Spleen (tissue), 11 donors: ENCODE results near the gene MCM8. TPM values are rescaled to one million over a fixed set of nuclear protein-coding genes. Genes with fewer than 3 reads are reported as not detected.

ENCODE experiments used
- DNase-seq: peaks from one replicate; pipeline ENCODE4 v3.0.0-alpha.2; 2020
- H3K27ac ChIP-seq, 8 donors: fragments of 200-600 bp; sonication (generic) in 7 of 8; 1 replicate in 4 of 8; 2 replicates in 4 of 8; pipeline versions ENCODE4 v1.5.0 to v1.8.0; 2016 to 2021; ENCODE audit warnings: inconsistent platforms in 4 of 8, mild to moderate bottlenecking in 4 of 8, moderate library complexity in 1 of 8
- H3K27me3 ChIP-seq, 7 donors: fragments of 200-600 bp; sonication (generic) in 6 of 7; replicated peaks in 1 of 7; 1 replicate in 4 of 7; 2 replicates in 3 of 7; pipeline versions ENCODE4 v1.5.0 to v1.8.0; 2016 to 2021; ENCODE audit warnings: inconsistent platforms in 3 of 7, mild to moderate bottlenecking in 1 of 7
- H3K36me3 ChIP-seq, 6 donors: fragments of 200-600 bp; sonication (generic) in 5 of 6; 1 replicate in 4 of 6; 2 replicates in 2 of 6; pipeline versions ENCODE4 v1.5.0 to v1.8.0; 2016 to 2021; ENCODE audit warnings: inconsistent platforms in 2 of 6
- H3K4me1 ChIP-seq, 6 donors: fragments of 200-600 bp; sonication (generic) in 5 of 6; 1 replicate in 3 of 6; 2 replicates in 3 of 6; pipeline versions ENCODE4 v1.5.0 to v1.8.0; 2016 to 2021; ENCODE audit warnings: inconsistent platforms in 3 of 6
- H3K4me3 ChIP-seq, 8 donors: fragments of 200-600 bp; sonication (generic) in 7 of 8; 1 replicate in 4 of 8; 2 replicates in 4 of 8; pipeline versions ENCODE4 v1.5.0 to v1.8.0; 2016 to 2021; ENCODE audit warnings: inconsistent platforms in 4 of 8, mild to moderate bottlenecking in 4 of 8, moderate library complexity in 2 of 8
- H3K9me3 ChIP-seq, 8 donors: fragments of 200-600 bp; sonication (generic) in 7 of 8; 1 replicate in 4 of 8; 2 replicates in 4 of 8; pipeline versions ENCODE4 v1.5.0 to v1.8.0; 2016 to 2021; ENCODE audit warnings: inconsistent platforms in 4 of 8
- CTCF ChIP-seq, 11 experiments: fragments of 200-600 bp in 7 of 11; fragments of 450-650 bp in 4 of 11; sonication (generic) in 4 of 11; IDR thresholded peaks in 8 of 11; conservative IDR thresholded peaks in 3 of 11; 1 replicate in 7 of 11; 2 replicates in 4 of 11; pipeline versions ENCODE4 v1.4.0 to v1.8.0; 2016 to 2021; ENCODE audit warnings: antibody characterized with exemption in 11 of 11, inconsistent platforms in 4 of 11, mild to moderate bottlenecking in 1 of 11
- POLR2A ChIP-seq, 3 donors: fragments of 450-650 bp; IDR thresholded peaks; one replicate each; pipeline ENCODE4 v1.5.1; 2017; ENCODE audit warnings: antibody characterized with exemption in 3 of 3, mild to moderate bottlenecking in 1 of 3
- POLR2AphosphoS5 ChIP-seq, 3 donors: sonication (generic); formaldehyde crosslinking; IDR thresholded peaks; one replicate each; pipeline ENCODE4 v1.5.1; 2017; ENCODE audit warnings: antibody characterized with exemption in 3 of 3
- WGBS, 5 donors: extraction: QIAGEN DNeasy Blood & Tissue Kit in 3 of 5; methylation state at CpG; one replicate each; pipeline versions ENCODE4 v1.1.5 to v1.1.7; 2013 to 2018; 5-methylcytosine and 5-hydroxymethylcytosine counted together
- intact Hi-C: fragments of 100-400 bp; cut with DNase I; formaldehyde crosslinking; loops from one replicate; pipeline ENCODE4 v1.15.0; 2023; ENCODE audit warnings: low total_unique reads
- polyA plus RNA-seq, 3 donors: library from polyadenylated mRNA; stranded (reverse); fragments of 200-250 nt; gene quantifications; one replicate each; pipeline ENCODE4 v1.2.1, GENCODE V29; 2013
- small RNA-seq, 4 donors: library from RNA; depleted of rRNA; stranded (forward); fragments of <200 nt; gene quantifications; one replicate each; pipeline ENCODE3, GENCODE V24; 2016
- total RNA-seq, 7 donors: library from RNA; depleted of rRNA in 3 of 7; stranded (reverse); fragments of >200 nt in 3 of 7; fragmentation: NEBNext Ultra II Directional in 4 of 7; extraction: Animal tissue kit (Norgen Biotek cat#: 25700) in 4 of 7; gene quantifications; one replicate each; pipeline versions ENCODE4 v1.1.0 to v1.2.1, GENCODE V29; 2016 to 2021
- donor health status: healthy with polysubstance abuse.
- donor health status: DM: no; HTN: no; CAD: no; lungs with moderate emphysema.
- donor health status: DM: no; HTN: no; CAD: no.
- donor health status: Bipolar disorder and iron deficiency.
- donor health status: healthy.
- donor health status: DM: no; HTN: no; CAD: no.
- donor health status: DM: yes; HTN: yes; CAD: no.

The MCM8 gene
- total and polyA plus RNA-seq, 10 donors, result 1.7 to 7.9 (median 5.9) TPM

- 83 to 92% (median 90%) methylated on average over 1 to 2 of the region's 2 CpGs for WGBS, 5 donors
- H3K9me3 ChIP-seq, result no peaks in the 10 kb centered on the region
- TF ChIP-seq POLR2AphosphoS5 (IDR thresholded peaks at IDR 0.05) (no peak), POLR2A (IDR thresholded peaks at IDR 0.05) (no peak), CTCF (IDR thresholded peaks at IDR 0.05 in 8 of 11, conservative IDR thresholded peaks at IDR 0.05 in 3 of 11) (no peak)
- H3K27ac ChIP-seq, result no peak overlapping the region
- no peak for DNase-seq
- peaks cover 0 to 36% (median 26%) of the 10 kb centered on the region in 6 donors for H3K36me3 ChIP-seq
- H3K4me3 ChIP-seq, result no peak overlapping the region
- H3K27me3 ChIP-seq, result no peaks in the 10 kb centered on the region
- no peaks in the 10 kb centered on the region for H3K4me1 ChIP-seq
- intact Hi-C loops, result no loop called here
Observed at GRCh38 chr20:6044115-6044514, 93.7 kb downstream of the MCM8 start.

- Histone ChIP-seq H3K4me3 (no peak overlapping the region), H3K27ac (no peak overlapping the region), H3K9me3 (no peaks in the 10 kb centered on the region), H3K4me1 (no peaks in the 10 kb centered on the region), H3K27me3 (peaks cover 0 to 4% (median 0%) of the 10 kb centered on the region in 7 donors), H3K36me3 (peaks cover 0 to 21% (median 19%) of the 10 kb centered on the region in 6 donors)
- TF ChIP-seq POLR2A (IDR thresholded peaks at IDR 0.05) (no peak), POLR2AphosphoS5 (IDR thresholded peaks at IDR 0.05) (no peak), CTCF (IDR thresholded peaks at IDR 0.05 in 8 of 11, conservative IDR thresholded peaks at IDR 0.05 in 3 of 11) (no peak)
- intact Hi-C loops, result no loop called here
- no peak for DNase-seq
Observed at GRCh38 chr20:6045566-6045965, 95.1 kb downstream of the MCM8 start.

GRCh38 chr20:6046432-6046831, 96.0 kb downstream of the MCM8 start:
- Histone ChIP-seq H3K27me3 (peaks cover 0 to 13% (median under 1%) of the 10 kb centered on the region in 7 donors), H3K9me3 (no peaks in the 10 kb centered on the region), H3K36me3 (peaks cover 0 to 13% (median 10%) of the 10 kb centered on the region in 6 donors), H3K4me3 (no peak overlapping the region), H3K27ac (no peak overlapping the region), H3K4me1 (no peaks in the 10 kb centered on the region)
- WGBS, 5 donors, result 45 to 67% (median 62%) methylated on average over 1 of the region's 1 CpG
- TF ChIP-seq POLR2AphosphoS5 (IDR thresholded peaks at IDR 0.05), result no peak
- no peak for TF ChIP-seq CTCF (IDR thresholded peaks at IDR 0.05 in 8 of 11, conservative IDR thresholded peaks at IDR 0.05 in 3 of 11)
- no peak for TF ChIP-seq POLR2A (IDR thresholded peaks at IDR 0.05)
- DNase-seq, result no peak
- intact Hi-C loops, result no loop called here

- no peak for DNase-seq
- no peak for TF ChIP-seq POLR2A (IDR thresholded peaks at IDR 0.05)
- TF ChIP-seq POLR2AphosphoS5 (IDR thresholded peaks at IDR 0.05), result no peak
- TF ChIP-seq CTCF (IDR thresholded peaks at IDR 0.05 in 8 of 11, conservative IDR thresholded peaks at IDR 0.05 in 3 of 11), result no peak
- Histone ChIP-seq H3K27ac (no peak overlapping the region), H3K4me3 (no peak overlapping the region), H3K36me3 (no peaks in the 10 kb centered on the region), H3K27me3 (peaks cover 0 to 32% (median 16%) of the 10 kb centered on the region in 7 donors), H3K9me3 (no peaks in the 10 kb centered on the region), H3K4me1 (peaks cover 0 to 15% (median 8%) of the 10 kb centered on the region in 6 donors)
- intact Hi-C loops, result no loop called here
- WGBS, 5 donors, result 84 to 91% (median 87%) methylated on average over 3 of the region's 3 CpGs
Observed at GRCh38 chr20:6048391-6048790, 97.9 kb downstream of the MCM8 start.

Small RNA genes lying within 50 kb of the gene (small RNA-seq; reads per million reads assigned to genes)
- 0 reads per million in 4 donors for gene RF00019
- gene RN7SL498P, result 0 reads per million in 4 donors

Other genes starting within 250 kb of the MCM8 start
- gene SHLD1, start 200.3 kb upstream of the MCM8 start, total RNA-seq, result 10 to 100 TPM in 6 of 7 donors, 1 to 10 TPM in 1; 8.1 to 18.2 (median 11.9) TPM
- gene SHLD1, start 200.3 kb upstream of the MCM8 start, polyA plus RNA-seq, result 10 to 100 TPM; 15.1 to 18.6 (median 17.1) TPM
- gene CHGB, start 39.1 kb upstream of the MCM8 start, total RNA-seq, result under 1 TPM in 2 of 7 donors, not detected in 5; 0.13 to 0.19 TPM
- gene CHGB, start 39.1 kb upstream of the MCM8 start, polyA plus RNA-seq, result under 1 TPM; 0.03 to 0.09 (median 0.07) TPM
- 10 to 100 TPM in 6 of 7 donors, 1 to 10 TPM in 1; 8.5 to 15.2 (median 11.4) TPM for gene TRMT6, start 119 bp upstream of the MCM8 start, total RNA-seq
- gene TRMT6, start 119 bp upstream of the MCM8 start, polyA plus RNA-seq, result 10 to 100 TPM; 10.2 to 12.7 (median 10.4) TPM
- 10 to 100 TPM; 15.6 to 30.5 (median 24.1) TPM for gene CRLS1, start 55.5 kb downstream of the MCM8 start, total RNA-seq
- 10 to 100 TPM; 40.6 to 43.1 (median 41.2) TPM for gene CRLS1, start 55.5 kb downstream of the MCM8 start, polyA plus RNA-seq
- gene LRRN4, start 103.4 kb downstream of the MCM8 start, total RNA-seq, result under 1 TPM in 2 of 7 donors, not detected in 5; 0.13 to 0.18 TPM
- gene LRRN4, start 103.4 kb downstream of the MCM8 start, polyA plus RNA-seq, result not detected
- gene FERMT1, start 172.4 kb downstream of the MCM8 start, total RNA-seq, result 1 to 10 TPM in 2 of 7 donors, under 1 TPM in 5; 0.26 to 1.3 (median 0.44) TPM
- under 1 TPM; 0.06 to 0.20 (median 0.08) TPM for gene FERMT1, start 172.4 kb downstream of the MCM8 start, polyA plus RNA-seq